ENCODE measurements around the gene MXRA8. TPM values are rescaled to one million over a fixed set of nuclear protein-coding genes. Genes with fewer than 3 reads are reported as not detected.

Gene MXRA8, protein sequence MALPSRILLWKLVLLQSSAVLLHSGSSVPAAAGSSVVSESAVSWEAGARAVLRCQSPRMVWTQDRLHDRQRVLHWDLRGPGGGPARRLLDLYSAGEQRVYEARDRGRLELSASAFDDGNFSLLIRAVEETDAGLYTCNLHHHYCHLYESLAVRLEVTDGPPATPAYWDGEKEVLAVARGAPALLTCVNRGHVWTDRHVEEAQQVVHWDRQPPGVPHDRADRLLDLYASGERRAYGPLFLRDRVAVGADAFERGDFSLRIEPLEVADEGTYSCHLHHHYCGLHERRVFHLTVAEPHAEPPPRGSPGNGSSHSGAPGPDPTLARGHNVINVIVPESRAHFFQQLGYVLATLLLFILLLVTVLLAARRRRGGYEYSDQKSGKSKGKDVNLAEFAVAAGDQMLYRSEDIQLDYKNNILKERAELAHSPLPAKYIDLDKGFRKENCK
- total RNA-seq = 10 to 100 TPM; 18.6 to 43.5 (median 21.9) TPM

DNA sequence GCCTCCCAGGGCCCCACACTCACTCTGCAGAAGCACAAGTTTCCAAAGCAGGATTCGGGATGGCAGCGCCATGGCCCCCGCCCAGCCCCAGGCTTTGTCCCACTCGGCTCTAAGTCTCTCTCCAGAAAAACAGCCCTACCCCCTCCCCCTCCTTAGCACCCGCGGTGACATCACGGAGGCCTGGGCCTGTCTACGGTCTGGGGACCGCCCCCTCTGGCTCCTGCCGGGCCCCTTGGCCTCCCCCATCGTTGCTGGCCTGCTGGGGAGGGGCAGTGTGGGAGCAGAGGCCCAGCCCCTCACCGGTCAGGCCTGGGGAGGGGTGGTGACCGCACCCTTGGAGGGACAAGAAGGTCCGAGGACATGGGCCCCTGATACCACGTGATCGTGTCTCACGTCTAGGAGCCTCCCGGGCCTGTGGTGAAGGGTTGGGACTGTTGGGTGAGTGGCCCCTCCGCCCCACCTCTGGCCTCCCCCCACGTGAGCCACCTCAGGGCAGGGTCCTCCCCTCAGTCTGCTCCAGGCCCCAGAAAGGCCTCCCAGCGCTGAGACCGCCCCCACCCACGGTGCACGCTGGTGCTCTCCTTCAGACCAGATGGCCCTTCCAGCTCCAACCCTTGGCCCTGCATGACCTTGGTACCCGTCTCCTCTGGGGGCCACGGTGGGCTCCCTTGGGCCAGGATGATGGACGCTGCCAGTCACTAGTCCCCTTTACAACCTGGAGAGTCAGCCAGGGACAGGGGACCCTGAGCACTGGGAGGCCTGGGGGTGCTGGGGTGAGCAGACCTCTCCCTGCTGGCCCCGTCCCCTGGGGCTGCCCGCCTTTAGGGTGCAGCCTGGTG is at the start of gene MXRA8:
TSS of gene MXRA8 (minus strand) at position 123 of the 839 bp plus-strand sequence. CDS start at position 72, 51 bp downstream.
- H3K4me3 ChIP-seq = peak within 1 kb of the TSS; percentile 48
- no peak for DNase-seq (ENCODE audit: low spot score in 2 of 2)
- peak within 1 kb of the TSS; percentile 88 for H3K27ac ChIP-seq
- no peak for TF ChIP-seq POLR2AphosphoS5 (IDR thresholded peaks at IDR 0.05)
- no peak for TF ChIP-seq EP300 (IDR thresholded peaks at IDR 0.05)
- TF ChIP-seq, protein P1, sequence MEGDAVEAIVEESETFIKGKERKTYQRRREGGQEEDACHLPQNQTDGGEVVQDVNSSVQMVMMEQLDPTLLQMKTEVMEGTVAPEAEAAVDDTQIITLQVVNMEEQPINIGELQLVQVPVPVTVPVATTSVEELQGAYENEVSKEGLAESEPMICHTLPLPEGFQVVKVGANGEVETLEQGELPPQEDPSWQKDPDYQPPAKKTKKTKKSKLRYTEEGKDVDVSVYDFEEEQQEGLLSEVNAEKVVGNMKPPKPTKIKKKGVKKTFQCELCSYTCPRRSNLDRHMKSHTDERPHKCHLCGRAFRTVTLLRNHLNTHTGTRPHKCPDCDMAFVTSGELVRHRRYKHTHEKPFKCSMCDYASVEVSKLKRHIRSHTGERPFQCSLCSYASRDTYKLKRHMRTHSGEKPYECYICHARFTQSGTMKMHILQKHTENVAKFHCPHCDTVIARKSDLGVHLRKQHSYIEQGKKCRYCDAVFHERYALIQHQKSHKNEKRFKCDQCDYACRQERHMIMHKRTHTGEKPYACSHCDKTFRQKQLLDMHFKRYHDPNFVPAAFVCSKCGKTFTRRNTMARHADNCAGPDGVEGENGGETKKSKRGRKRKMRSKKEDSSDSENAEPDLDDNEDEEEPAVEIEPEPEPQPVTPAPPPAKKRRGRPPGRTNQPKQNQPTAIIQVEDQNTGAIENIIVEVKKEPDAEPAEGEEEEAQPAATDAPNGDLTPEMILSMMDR (IDR thresholded peaks at IDR 0.05) = no peak
- no peak for TF ChIP-seq POLR2A (IDR thresholded peaks at IDR 0.05)
- no peaks in the 10 kb centered on the region for H3K9me3 ChIP-seq
- 35% methylated on average over 2 of the region's 29 CpGs for WGBS
- H3K36me3 ChIP-seq = no peaks in the 10 kb centered on the region
- peaks cover 77% of the 10 kb centered on the region for H3K4me1 ChIP-seq
- H3K27me3 ChIP-seq = peaks cover 19% of the 10 kb centered on the region

DNA sequence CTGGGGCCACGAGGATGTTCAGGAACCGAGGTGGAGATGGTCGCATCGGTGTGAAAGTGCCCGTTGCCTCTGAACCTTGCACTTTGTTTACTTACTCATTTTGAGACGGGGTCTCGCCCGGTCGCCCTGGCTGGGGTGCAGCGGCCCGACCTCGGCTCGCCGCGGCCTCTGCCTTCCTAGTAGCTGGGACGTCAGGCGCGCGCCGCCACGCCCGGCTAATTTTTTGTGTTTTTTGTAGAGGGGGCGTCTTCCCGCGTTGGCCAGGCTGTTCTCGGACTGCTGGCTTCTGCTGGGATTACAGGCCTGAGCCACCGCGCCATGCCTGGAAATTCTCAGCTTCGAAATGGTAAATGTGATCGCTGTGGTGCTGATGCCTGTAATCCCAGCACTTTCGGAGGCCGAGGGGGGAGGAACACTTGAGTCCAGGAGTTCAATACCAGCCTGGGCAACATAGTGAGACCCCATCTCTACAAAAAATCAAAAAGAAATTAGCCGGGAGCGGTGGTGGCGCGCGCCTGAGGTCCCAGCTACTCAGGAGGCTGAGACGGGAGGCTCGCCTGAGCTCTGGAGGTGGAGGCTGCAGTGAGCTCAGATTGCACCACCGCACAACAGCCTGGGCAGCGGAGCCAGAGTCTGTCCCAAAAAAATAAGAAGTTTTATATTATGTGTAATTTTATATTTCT is 49.4 kb upstream of the MXRA8 start:
- TF ChIP-seq POLR2A (IDR thresholded peaks at IDR 0.05) (no peak), POLR2AphosphoS5 (IDR thresholded peaks at IDR 0.05) (no peak), EP300 (IDR thresholded peaks at IDR 0.05) (no peak)
- TF ChIP-seq, protein P1 (IDR thresholded peaks at IDR 0.05) = peak in 1 of 2 donors; percentile 9
- DNase-seq (ENCODE audit: low spot score in 2 of 2) = no peak
- WGBS = 15% methylated on average over 22 of the region's 41 CpGs
- Histone ChIP-seq H3K9me3 (no peaks in the 10 kb centered on the region), H3K4me3 (peak overlapping the region; percentile 69), H3K27ac (peak overlapping the region; percentile 89), H3K27me3 (no peaks in the 10 kb centered on the region), H3K36me3 (peaks cover 31% of the 10 kb centered on the region), H3K4me1 (peaks cover 30% of the 10 kb centered on the region)

DNA sequence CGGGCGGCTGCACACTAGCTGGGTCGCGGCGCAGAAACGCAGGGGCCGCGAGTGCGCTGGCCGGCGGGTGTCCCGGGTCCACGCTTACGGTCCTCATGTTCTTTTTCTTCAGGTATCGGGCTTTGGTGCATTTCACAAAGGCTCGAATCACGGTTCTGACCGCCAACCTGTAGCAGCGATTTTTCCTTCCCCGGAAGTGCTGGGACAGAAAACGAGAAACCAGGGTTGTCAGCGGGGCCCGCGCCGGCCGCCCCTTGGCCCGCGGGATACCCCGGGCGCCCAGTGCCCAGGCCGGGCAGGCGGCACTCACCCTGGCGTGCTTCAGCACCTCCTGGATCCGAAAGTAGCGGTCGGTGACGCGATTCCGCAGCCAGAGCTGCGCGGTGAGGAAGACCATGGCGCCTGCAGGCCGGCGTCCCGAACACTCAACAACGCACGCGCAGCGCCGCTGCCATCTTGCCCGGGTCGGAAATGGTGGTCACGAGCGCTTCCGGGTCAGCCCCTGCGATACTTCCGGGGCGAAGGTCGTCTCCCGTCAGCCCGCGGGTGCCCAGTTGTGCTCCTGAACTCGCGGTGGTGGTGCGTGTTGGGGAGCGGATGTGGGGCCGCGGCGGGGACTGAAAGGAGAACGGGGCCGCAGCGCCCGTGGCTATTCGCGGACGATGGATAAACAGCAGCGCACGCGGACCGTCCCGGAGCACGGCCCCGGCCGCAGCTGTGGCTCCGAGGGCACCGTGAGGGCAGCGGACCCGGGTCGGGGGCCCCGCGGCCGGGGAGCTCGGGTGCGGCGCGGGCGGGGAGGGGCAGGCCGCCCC is 48.7 kb upstream of the MXRA8 start, which contains the start of gene MRPL20:
TSS of gene MRPL20 (minus strand) at position 473 of the 815 bp plus-strand sequence. CDS start at position 397, 76 bp downstream.
- under 1% methylated on average over 30 of the region's 98 CpGs for WGBS
- H3K27me3 ChIP-seq = no peaks in the 10 kb centered on the region
- peaks cover 39% of the 10 kb centered on the region for H3K36me3 ChIP-seq
- peak within 1 kb of the TSS; percentile 89 for H3K27ac ChIP-seq
- H3K4me3 ChIP-seq = peak within 1 kb of the TSS; percentile 69
- TF ChIP-seq EP300 (IDR thresholded peaks at IDR 0.05) (no peak), POLR2A (IDR thresholded peaks at IDR 0.05) (peak; percentile 24 to 82), POLR2AphosphoS5 (IDR thresholded peaks at IDR 0.05) (peak; percentile 56 to 99 (median 92))
- TF ChIP-seq, protein P1 (IDR thresholded peaks at IDR 0.05) = no peak
- H3K9me3 ChIP-seq = no peaks in the 10 kb centered on the region
- peaks cover 30% of the 10 kb centered on the region for H3K4me1 ChIP-seq
- peak; percentile 97 to 98 for DNase-seq (ENCODE audit: low spot score in 2 of 2)

DNA sequence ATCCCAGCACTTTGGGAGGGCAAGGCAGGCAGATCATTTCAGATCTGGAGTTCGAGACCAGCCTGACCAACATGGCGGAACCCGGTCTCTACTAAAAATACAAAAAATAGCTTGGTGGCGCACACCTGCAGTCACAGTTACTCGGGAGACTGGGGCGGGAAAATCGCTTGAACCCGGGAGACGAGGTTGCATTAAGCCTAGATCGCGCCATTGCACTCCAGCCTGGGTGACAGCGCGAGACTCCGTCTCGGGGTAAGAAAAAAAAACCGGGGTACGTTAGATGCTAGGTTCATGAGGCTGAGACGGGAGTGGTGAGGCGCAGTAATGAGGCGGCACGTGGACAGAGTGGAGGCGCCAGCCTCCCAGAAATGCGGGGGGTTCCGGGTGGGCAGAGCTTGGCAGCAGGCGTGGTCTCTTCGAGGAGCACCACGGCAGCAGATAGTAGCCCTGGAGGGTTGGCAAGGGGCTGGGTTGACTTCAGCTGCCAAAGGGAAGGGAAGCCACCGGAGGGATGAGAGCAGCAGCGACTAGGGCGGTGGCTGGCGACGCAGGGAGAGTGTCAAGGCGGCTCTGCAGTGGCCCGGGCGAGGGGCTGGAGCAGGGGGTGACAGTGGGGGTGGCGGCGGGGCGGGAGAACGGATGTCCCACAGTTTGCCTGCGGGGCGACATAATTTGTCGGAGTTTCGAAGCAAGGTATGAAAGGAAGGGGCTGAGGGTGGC is 47.9 kb upstream of the MXRA8 start:
- Histone ChIP-seq H3K4me1 (peaks cover 37% of the 10 kb centered on the region), H3K36me3 (peaks cover 47% of the 10 kb centered on the region), H3K4me3 (peak overlapping the region; percentile 69), H3K9me3 (no peaks in the 10 kb centered on the region), H3K27ac (peak overlapping the region; percentile 89), H3K27me3 (no peaks in the 10 kb centered on the region)
- DNase-seq (ENCODE audit: low spot score in 2 of 2) = no peak
- TF ChIP-seq, protein P1 (IDR thresholded peaks at IDR 0.05) = no peak
- TF ChIP-seq POLR2AphosphoS5 (IDR thresholded peaks at IDR 0.05) = no peak
- no peak for TF ChIP-seq POLR2A (IDR thresholded peaks at IDR 0.05)
- TF ChIP-seq EP300 (IDR thresholded peaks at IDR 0.05) = no peak
- WGBS = 49% methylated on average over 33 of the region's 43 CpGs
